Uterus (tissue), 4 donors: Measurements from ENCODE around the gene DRG2. TPM values are rescaled to one million over a fixed set of nuclear protein-coding genes. Genes with fewer than 3 reads are reported as not detected.

Experiments
- DNase-seq, 2 donors: peaks; one replicate each; pipeline ENCODE4 v3.0.0-alpha.2; 2019 to 2020
- H3K27ac ChIP-seq, 2 donors: fragments of 200-600 bp; sonication (generic); 1 replicate in 1 of 2; 2 replicates in 1 of 2; pipeline ENCODE4 v1.5.1; 2016 to 2018
- H3K27me3 ChIP-seq, 2 donors: fragments of 200-600 bp; sonication (generic); one replicate each; pipeline ENCODE4 v1.5.1; 2018 to 2019; ENCODE audit warnings: control low read depth in 1 of 2
- H3K36me3 ChIP-seq, 2 donors: fragments of 200-600 bp; sonication (generic); one replicate each; pipeline ENCODE4 v1.5.1; 2019; ENCODE audit warnings: control low read depth in 1 of 2
- H3K4me1 ChIP-seq, 2 donors: fragments of 200-600 bp; sonication (generic); one replicate each; pipeline ENCODE4 v1.5.1; 2018 to 2019; ENCODE audit warnings: control low read depth in 1 of 2
- H3K4me3 ChIP-seq, 2 donors: fragments of 200-600 bp; sonication (generic); 1 replicate in 1 of 2; 2 replicates in 1 of 2; pipeline ENCODE4 v1.5.1; 2018 to 2019; ENCODE audit warnings: mild to moderate bottlenecking in 1 of 2
- H3K9me3 ChIP-seq, 2 donors: fragments of 200-600 bp; sonication (generic); one replicate each; pipeline ENCODE4 v1.5.1; 2019; ENCODE audit warnings: control low read depth in 1 of 2
- CTCF ChIP-seq, 4 experiments: fragments of 200-600 bp in 2 of 4; fragments of 450-650 bp in 2 of 4; sonication (generic) in 2 of 4; IDR thresholded peaks; one replicate each; pipeline ENCODE4 v1.5.1; 2016 to 2019; ENCODE audit warnings: antibody characterized with exemption in 4 of 4, mild to moderate bottlenecking in 2 of 4, moderate library complexity in 1 of 4
- POLR2A ChIP-seq, 2 donors: fragments of 450-650 bp; IDR thresholded peaks; one replicate each; pipeline ENCODE4 v1.6.1; 2016; ENCODE audit warnings: antibody characterized with exemption in 2 of 2, mild to moderate bottlenecking in 1 of 2, moderate library complexity in 1 of 2
- intact Hi-C: fragments of 100-400 bp; cut with DNase I; formaldehyde crosslinking; loops from one replicate; pipeline ENCODE4 v1.15.1; 2023; ENCODE audit warnings: low total_unique reads
- total RNA-seq, 4 donors: library from RNA; depleted of rRNA in 3 of 4; stranded (reverse); fragments of >200 nt in 3 of 4; gene quantifications; one replicate each; pipeline versions ENCODE4 v1.1.0 to v1.2.4, GENCODE V29; 2014 to 2023
- donor health status: DM: yes; HTN: yes; CAD: no.

Gene DRG2
- total RNA-seq, 4 donors from 2014 or later: 33.0 to 45.6 (median 41.4) TPM

GRCh38 chr17:18122990-18123753 lies 35.4 kb downstream of the DRG2 start:
- H3K36me3 ChIP-seq: no peaks in the 10 kb centered on the region
- H3K27ac ChIP-seq: no peak overlapping the region
- TF ChIP-seq POLR2A (IDR thresholded peaks at IDR 0.05) (no peak), CTCF (IDR thresholded peaks at IDR 0.05) (no peak)
- no peak overlapping the region for H3K4me3 ChIP-seq
- no peaks in the 10 kb centered on the region for H3K4me1 ChIP-seq
- no peaks in the 10 kb centered on the region for H3K9me3 ChIP-seq
- no peak for DNase-seq
- no peaks in the 10 kb centered on the region for H3K27me3 ChIP-seq
- intact Hi-C loops: no loop called here

- no peak for DNase-seq
- no peaks in the 10 kb centered on the region for H3K4me1 ChIP-seq
- H3K9me3 ChIP-seq: no peaks in the 10 kb centered on the region
- H3K27me3 ChIP-seq: no peaks in the 10 kb centered on the region
- H3K27ac ChIP-seq: no peak overlapping the region
- H3K4me3 ChIP-seq: no peak overlapping the region
- no peaks in the 10 kb centered on the region for H3K36me3 ChIP-seq
- no peak for TF ChIP-seq CTCF (IDR thresholded peaks at IDR 0.05)
- no peak for TF ChIP-seq POLR2A (IDR thresholded peaks at IDR 0.05)
- intact Hi-C loops: no loop called here
These were observed 36.8 kb downstream of the DRG2 start for GRCh38 chr17:18124345-18125126.

DNA sequence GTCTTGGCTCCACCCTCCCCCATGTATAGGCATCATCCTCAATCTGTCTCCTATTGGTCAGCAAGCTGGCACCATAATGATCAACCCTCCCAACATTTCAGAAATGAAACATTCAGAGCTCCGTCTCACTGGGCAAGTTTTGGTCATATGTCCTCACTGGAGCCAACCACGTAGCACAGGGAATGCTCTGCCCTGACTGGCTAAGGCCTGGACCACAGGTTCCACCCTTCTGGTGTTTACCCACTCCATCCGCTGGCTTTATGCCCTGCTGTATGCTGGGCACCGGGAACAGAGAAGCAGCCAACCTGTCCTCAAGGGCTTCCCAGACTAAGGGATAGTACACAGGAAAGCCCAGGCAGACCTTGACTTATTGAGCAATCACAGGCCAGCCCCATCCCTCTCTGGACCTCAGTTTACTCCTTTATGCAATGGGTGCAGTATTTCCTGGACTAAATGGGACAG lies 41.3 kb downstream of the DRG2 start:
- H3K4me3 ChIP-seq: no peak overlapping the region
- H3K4me1 ChIP-seq: no peaks in the 10 kb centered on the region
- TF ChIP-seq CTCF (IDR thresholded peaks at IDR 0.05) (no peak), POLR2A (IDR thresholded peaks at IDR 0.05) (no peak)
- H3K36me3 ChIP-seq: no peaks in the 10 kb centered on the region
- H3K9me3 ChIP-seq: no peaks in the 10 kb centered on the region
- no peaks in the 10 kb centered on the region for H3K27me3 ChIP-seq
- intact Hi-C loops: no loop called here
- no peak overlapping the region for H3K27ac ChIP-seq
- DNase-seq: no peak

GRCh38 chr17:18132711-18133110 lies 45.0 kb downstream of the DRG2 start:
- TF ChIP-seq POLR2A (IDR thresholded peaks at IDR 0.05) (no peak), CTCF (IDR thresholded peaks at IDR 0.05) (no peak)
- no peak for DNase-seq
- Histone ChIP-seq H3K27ac (no peak overlapping the region), H3K27me3 (no peaks in the 10 kb centered on the region), H3K4me3 (no peak overlapping the region), H3K9me3 (no peaks in the 10 kb centered on the region), H3K36me3 (no peaks in the 10 kb centered on the region), H3K4me1 (no peaks in the 10 kb centered on the region)
- intact Hi-C loops: no loop called here

GRCh38 chr17:18136357-18136756 lies 48.6 kb downstream of the DRG2 start:
- intact Hi-C loops: no loop called here
- Histone ChIP-seq H3K27me3 (no peaks in the 10 kb centered on the region), H3K4me1 (no peaks in the 10 kb centered on the region), H3K4me3 (no peak overlapping the region), H3K9me3 (no peaks in the 10 kb centered on the region), H3K36me3 (no peaks in the 10 kb centered on the region), H3K27ac (no peak overlapping the region)
- DNase-seq: no peak
- TF ChIP-seq POLR2A (IDR thresholded peaks at IDR 0.05) (no peak), CTCF (IDR thresholded peaks at IDR 0.05) (no peak)
